Measurements from ENCODE around the gene XYLT1. TPM values are rescaled to one million over a fixed set of nuclear protein-coding genes. Genes with fewer than 3 reads are reported as not detected.

The XYLT1 gene
- polyA plus RNA-seq, 1 donor from 2014 or later: 3.3 TPM

DNA sequence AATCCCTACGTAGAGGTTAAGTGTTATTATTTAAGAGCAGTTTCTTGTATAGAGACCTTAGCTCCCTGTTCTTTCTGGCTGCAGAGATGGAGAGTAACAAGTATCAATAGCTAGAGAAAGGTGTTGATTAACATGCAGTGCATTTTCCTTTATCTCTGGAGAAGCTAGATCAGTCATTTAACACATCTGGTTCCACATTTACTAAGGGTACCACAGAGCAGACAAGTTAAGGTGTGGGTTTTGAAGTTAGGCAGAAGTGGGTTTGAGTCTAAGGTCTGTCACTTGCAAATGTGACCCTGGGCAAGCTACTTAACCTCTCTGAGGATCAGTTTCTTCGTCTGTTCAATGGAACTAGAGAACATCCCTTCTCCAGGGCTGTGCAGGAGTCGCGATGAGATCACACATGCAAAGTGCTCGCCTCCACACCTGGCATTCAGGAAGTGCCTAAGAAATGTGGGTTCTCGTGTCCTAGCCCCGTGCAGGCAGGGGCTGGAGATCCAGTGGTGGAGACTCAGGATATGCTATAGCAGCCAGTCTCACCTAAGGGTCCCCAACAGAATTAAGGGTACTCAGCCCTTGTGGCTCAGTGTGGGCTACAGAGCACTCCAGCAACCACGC, 224.4 kb downstream of the XYLT1 start:
- H3F3A ChIP-seq (ENCODE audit: insufficient read depth, low read length, poor library complexity, severe bottlenecking): no peaks in the 10 kb centered on the region
- H3K4me2 ChIP-seq (ENCODE audit: low read length): no peak overlapping the region
- H3K27me3 ChIP-seq (ENCODE audit: insufficient read depth, low read depth, low read length): no peaks in the 10 kb centered on the region
- H3K9me2 ChIP-seq (ENCODE audit: insufficient read depth, low read length): no peaks in the 10 kb centered on the region
- H3K79me2 ChIP-seq (replicated peaks; ENCODE audit: insufficient read depth, low read length): peaks cover 5% of the 10 kb centered on the region
- H2AFZ ChIP-seq (ENCODE audit: low read depth, low read length): no peak overlapping the region
- no peak overlapping the region for H3K4me3 ChIP-seq (ENCODE audit: low read length)
- H3K9ac ChIP-seq (ENCODE audit: low read length): no peak overlapping the region
- TF ChIP-seq RAD21 (conservative IDR thresholded peaks at IDR 0.05) (no peak), EZH2 (IDR thresholded peaks at IDR 0.05; ENCODE audit: borderline replicate concordance, insufficient read depth, low read length, poor library complexity, severe bottlenecking) (no peak)
- no peaks in the 10 kb centered on the region for H4K20me1 ChIP-seq (ENCODE audit: insufficient read depth)
- H3K36me3 ChIP-seq (ENCODE audit: insufficient read depth, low read length): no peaks in the 10 kb centered on the region
- H3K27ac ChIP-seq (ENCODE audit: low read length): no peak overlapping the region
- no peaks in the 10 kb centered on the region for H3K9me3 ChIP-seq (ENCODE audit: low read length)

DNA sequence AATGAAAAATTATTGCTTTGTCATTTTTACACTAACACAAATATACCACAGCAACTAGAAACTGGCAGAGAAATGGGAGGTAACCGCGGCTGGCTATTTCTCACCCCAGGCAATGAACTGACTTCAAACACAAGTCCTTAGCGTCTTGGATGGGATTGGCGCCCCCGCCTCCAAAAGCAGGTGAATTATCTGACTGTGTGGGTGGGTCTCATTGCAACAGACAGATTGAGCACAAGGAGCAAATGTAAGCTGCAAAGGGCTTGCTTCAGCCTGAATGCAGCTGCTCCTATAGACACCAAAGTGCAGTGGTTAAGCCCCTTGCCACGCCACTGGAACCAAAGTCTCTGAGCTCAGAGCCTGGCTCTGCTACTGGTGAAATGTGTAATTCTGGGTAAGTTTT, 225.0 kb downstream of the XYLT1 start:
- no peak overlapping the region for H2AFZ ChIP-seq (ENCODE audit: low read depth, low read length)
- TF ChIP-seq POLR2AphosphoS5 (IDR thresholded peaks at IDR 0.05): no peak
- no peak for TF ChIP-seq EZH2 (IDR thresholded peaks at IDR 0.05; ENCODE audit: borderline replicate concordance, insufficient read depth, low read length, poor library complexity, severe bottlenecking)
- no peak overlapping the region for H3K9ac ChIP-seq (ENCODE audit: low read length)
- no peak overlapping the region for H3K4me2 ChIP-seq (ENCODE audit: low read length)
- H3K27ac ChIP-seq (ENCODE audit: low read length): peak overlapping the region; percentile 7
- no peaks in the 10 kb centered on the region for H4K20me1 ChIP-seq (ENCODE audit: insufficient read depth)
- H3K36me3 ChIP-seq (ENCODE audit: insufficient read depth, low read length): no peaks in the 10 kb centered on the region
- no peaks in the 10 kb centered on the region for H3K9me2 ChIP-seq (ENCODE audit: insufficient read depth, low read length)
- H3K79me2 ChIP-seq (replicated peaks; ENCODE audit: insufficient read depth, low read length): peaks cover 5% of the 10 kb centered on the region
- no peaks in the 10 kb centered on the region for H3K9me3 ChIP-seq (ENCODE audit: low read length)
- H3K4me3 ChIP-seq (ENCODE audit: low read length): no peak overlapping the region
- no peaks in the 10 kb centered on the region for H3K27me3 ChIP-seq (ENCODE audit: insufficient read depth, low read depth, low read length)
- H3F3A ChIP-seq (ENCODE audit: insufficient read depth, low read length, poor library complexity, severe bottlenecking): no peaks in the 10 kb centered on the region

DNA sequence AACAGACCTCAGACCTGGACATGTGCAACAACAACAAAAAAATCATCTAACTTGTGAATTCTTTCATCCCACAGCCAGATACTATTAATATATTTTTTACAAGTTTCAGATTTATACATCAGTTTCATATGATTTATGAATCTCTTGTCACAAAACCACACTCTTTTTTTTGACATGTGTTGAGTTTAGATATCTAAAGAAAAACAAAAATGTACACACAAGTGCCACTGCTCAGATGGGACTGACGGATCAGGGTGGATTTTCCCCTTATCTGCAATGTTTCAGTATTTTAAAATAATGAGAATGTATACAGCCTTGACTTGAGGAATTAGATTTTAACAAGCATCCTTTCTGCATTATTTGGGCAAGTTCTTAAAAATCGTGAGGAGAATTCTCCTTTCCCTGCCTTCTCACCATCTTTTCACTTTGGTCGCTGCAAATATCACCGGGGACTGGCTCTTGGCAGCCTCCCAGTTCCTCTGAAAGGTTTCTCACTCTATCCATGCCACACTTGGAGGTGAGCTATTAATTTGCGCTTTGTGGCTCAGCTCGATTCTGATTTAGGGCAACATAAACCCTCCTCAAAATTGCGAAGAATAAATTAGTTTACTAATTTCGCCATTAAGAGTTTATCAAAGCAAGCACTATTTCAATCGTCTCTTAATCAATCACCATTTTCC, 225.7 kb downstream of the XYLT1 start:
- H3K4me3 ChIP-seq (ENCODE audit: low read length): no peak overlapping the region
- no peaks in the 10 kb centered on the region for H3K9me2 ChIP-seq (ENCODE audit: insufficient read depth, low read length)
- H3K9me3 ChIP-seq (ENCODE audit: low read length): no peaks in the 10 kb centered on the region
- H3K4me2 ChIP-seq (ENCODE audit: low read length): no peak overlapping the region
- no peaks in the 10 kb centered on the region for H3K36me3 ChIP-seq (ENCODE audit: insufficient read depth, low read length)
- H2AFZ ChIP-seq (ENCODE audit: low read depth, low read length): no peak overlapping the region
- H3F3A ChIP-seq (ENCODE audit: insufficient read depth, low read length, poor library complexity, severe bottlenecking): no peaks in the 10 kb centered on the region
- TF ChIP-seq SMC3 (conservative IDR thresholded peaks at IDR 0.05; ENCODE audit: poor library complexity): no peak
- no peak for TF ChIP-seq POLR2AphosphoS5 (IDR thresholded peaks at IDR 0.05)
- no peak for TF ChIP-seq RAD21 (conservative IDR thresholded peaks at IDR 0.05)
- TF ChIP-seq, protein P1, sequence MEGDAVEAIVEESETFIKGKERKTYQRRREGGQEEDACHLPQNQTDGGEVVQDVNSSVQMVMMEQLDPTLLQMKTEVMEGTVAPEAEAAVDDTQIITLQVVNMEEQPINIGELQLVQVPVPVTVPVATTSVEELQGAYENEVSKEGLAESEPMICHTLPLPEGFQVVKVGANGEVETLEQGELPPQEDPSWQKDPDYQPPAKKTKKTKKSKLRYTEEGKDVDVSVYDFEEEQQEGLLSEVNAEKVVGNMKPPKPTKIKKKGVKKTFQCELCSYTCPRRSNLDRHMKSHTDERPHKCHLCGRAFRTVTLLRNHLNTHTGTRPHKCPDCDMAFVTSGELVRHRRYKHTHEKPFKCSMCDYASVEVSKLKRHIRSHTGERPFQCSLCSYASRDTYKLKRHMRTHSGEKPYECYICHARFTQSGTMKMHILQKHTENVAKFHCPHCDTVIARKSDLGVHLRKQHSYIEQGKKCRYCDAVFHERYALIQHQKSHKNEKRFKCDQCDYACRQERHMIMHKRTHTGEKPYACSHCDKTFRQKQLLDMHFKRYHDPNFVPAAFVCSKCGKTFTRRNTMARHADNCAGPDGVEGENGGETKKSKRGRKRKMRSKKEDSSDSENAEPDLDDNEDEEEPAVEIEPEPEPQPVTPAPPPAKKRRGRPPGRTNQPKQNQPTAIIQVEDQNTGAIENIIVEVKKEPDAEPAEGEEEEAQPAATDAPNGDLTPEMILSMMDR (IDR thresholded peaks at IDR 0.05; ENCODE audit: poor library complexity, severe bottlenecking): no peak
- TF ChIP-seq MXI1 (conservative IDR thresholded peaks at IDR 0.05; ENCODE audit: poor library complexity, severe bottlenecking): no peak
- TF ChIP-seq, protein P2, sequence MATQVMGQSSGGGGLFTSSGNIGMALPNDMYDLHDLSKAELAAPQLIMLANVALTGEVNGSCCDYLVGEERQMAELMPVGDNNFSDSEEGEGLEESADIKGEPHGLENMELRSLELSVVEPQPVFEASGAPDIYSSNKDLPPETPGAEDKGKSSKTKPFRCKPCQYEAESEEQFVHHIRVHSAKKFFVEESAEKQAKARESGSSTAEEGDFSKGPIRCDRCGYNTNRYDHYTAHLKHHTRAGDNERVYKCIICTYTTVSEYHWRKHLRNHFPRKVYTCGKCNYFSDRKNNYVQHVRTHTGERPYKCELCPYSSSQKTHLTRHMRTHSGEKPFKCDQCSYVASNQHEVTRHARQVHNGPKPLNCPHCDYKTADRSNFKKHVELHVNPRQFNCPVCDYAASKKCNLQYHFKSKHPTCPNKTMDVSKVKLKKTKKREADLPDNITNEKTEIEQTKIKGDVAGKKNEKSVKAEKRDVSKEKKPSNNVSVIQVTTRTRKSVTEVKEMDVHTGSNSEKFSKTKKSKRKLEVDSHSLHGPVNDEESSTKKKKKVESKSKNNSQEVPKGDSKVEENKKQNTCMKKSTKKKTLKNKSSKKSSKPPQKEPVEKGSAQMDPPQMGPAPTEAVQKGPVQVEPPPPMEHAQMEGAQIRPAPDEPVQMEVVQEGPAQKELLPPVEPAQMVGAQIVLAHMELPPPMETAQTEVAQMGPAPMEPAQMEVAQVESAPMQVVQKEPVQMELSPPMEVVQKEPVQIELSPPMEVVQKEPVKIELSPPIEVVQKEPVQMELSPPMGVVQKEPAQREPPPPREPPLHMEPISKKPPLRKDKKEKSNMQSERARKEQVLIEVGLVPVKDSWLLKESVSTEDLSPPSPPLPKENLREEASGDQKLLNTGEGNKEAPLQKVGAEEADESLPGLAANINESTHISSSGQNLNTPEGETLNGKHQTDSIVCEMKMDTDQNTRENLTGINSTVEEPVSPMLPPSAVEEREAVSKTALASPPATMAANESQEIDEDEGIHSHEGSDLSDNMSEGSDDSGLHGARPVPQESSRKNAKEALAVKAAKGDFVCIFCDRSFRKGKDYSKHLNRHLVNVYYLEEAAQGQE (IDR thresholded peaks at IDR 0.05; ENCODE audit: borderline replicate concordance): no peak
- TF ChIP-seq EZH2 (IDR thresholded peaks at IDR 0.05; ENCODE audit: borderline replicate concordance, insufficient read depth, low read length, poor library complexity, severe bottlenecking): no peak
- no peak for TF ChIP-seq EP300 (conservative IDR thresholded peaks at IDR 0.05; ENCODE audit: poor library complexity, severe bottlenecking)
- TF ChIP-seq TAF1 (IDR thresholded peaks at IDR 0.05; ENCODE audit: low read depth): no peak
- peaks cover 5% of the 10 kb centered on the region for H3K79me2 ChIP-seq (replicated peaks; ENCODE audit: insufficient read depth, low read length)
- H3K27ac ChIP-seq (ENCODE audit: low read length): peak overlapping the region; percentile 7
- no peaks in the 10 kb centered on the region for H3K27me3 ChIP-seq (ENCODE audit: insufficient read depth, low read depth, low read length)
- no peaks in the 10 kb centered on the region for H4K20me1 ChIP-seq (ENCODE audit: insufficient read depth)
- H3K9ac ChIP-seq (ENCODE audit: low read length): no peak overlapping the region
